GM04504 (cell line): Measurements from ENCODE around the gene TMEM82.

Experiments used
- DNase-seq: peaks from one replicate; pipeline ENCODE4 v3.0.0-alpha.2; 2012; ENCODE audit warnings: low read depth

Gene TMEM82

GRCh38 chr1:15736038-15736891, 6.0 kb upstream of the TMEM82 start, which contains the start of gene SLC25A34:
SLC25A34 (plus strand) TSS chr1:15736258; CDS start chr1:15736486, 228 bp downstream.
- no peak for DNase-seq

DNA sequence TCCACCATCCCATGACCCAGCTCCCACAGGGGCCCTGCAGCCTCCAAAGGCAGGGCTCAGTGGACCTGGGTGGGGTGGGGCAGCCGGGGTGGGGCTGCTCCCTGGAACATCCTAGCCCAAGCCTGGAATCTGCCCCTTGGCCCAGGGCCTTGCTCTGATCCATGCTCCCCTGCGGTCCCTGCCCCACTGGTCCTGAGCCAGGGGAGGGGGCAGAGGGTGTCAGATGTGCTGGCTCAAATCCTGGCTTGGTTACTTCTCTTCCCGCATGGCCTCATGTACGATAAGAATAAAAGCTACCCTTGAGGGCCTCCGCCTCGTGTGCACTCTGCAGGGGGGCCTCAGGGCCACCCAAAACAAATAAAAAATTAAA, 5.4 kb upstream of the TMEM82 start:
- no peak for DNase-seq

DNA sequence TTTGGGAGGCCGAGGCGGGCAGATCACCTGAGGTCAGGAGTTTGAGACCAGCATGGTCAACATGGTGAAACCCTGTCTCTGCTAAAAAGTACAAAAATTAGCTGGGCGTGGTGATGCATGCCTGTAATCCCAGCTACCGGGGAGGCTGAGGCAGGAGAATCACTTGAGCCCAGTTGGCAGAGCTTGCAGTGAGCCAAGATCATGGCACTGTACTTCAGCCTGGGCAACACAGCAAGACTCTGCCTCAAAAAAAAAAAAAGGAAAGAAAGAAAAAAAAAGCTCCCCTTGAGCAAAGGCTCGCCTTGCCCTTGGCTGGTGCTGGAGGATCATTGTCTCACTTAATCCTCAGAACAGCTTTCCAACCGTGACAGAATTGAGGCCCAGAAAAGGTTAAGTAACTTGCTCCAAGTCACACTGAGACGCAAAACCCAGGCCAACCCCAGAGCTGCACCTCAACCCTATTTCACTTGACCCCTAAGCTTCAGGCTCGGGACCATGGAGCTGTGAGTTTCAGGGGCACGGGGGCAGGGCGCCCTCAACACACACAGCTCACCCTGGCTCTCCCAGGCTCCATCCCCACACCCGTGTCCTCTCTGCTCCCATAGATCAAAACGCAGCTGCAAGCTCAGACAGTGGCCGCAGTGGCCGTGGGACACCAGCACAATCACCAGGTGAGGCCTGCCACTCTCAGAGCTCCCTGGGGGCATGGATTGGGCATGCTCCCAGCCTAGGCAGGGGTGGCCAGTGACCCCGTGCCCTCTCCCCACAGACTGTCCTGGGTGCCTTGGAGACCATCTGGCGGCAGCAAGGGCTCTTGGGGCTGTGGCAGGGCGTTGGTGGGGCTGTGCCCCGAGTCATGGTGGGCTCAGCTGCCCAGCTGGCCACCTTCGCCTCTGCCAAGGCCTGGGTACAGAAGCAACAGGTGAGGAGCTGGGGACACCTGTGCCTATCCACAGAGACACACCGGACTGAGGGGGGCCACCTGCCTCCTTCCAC, 4.7 kb upstream of the TMEM82 start:
- DNase-seq = no peak

- no peak for DNase-seq
These were observed 3.7 kb upstream of the TMEM82 start for GRCh38 chr1:15738416-15739113.

GRCh38 chr1:15739259-15739658, 3.0 kb upstream of the TMEM82 start:
- DNase-seq = no peak

- DNase-seq = no peak
These were observed 2.6 kb upstream of the TMEM82 start for GRCh38 chr1:15739745-15740144.

- DNase-seq = no peak
These were observed 1.1 kb upstream of the TMEM82 start for GRCh38 chr1:15740924-15741850.

DNA sequence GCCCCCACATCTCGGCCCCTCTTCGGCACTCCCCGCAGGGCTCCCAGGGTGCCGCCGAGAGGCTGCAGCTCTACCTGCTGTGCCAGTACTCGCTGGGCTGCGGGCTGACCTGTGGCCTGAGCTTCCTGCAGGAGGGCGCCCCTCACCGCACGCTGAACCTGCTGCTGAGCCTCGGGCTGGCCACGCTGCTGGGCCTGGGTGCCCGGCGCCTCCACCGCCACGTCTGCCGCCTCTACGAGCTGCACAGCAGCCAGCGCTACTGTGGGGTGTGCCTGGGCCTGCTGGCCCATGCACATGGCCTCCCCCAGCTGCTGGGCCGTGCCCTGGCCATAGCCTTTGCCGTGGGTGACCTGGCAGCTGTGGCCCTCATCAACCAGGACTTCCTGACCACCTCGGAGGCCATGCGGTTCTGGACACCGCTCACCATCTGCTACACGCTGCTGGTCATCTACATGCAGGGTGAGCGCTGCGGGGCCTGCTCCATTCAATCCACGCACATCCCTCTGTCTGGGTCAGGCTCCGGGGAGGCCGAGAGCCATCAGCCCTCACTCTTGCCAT, 1.9 kb downstream of the TMEM82 start:
- DNase-seq = no peak

- no peak for DNase-seq
These were observed 5.1 kb downstream of the TMEM82 start for GRCh38 chr1:15747378-15747777.

GRCh38 chr1:15748264-15748663, 6.0 kb downstream of the TMEM82 start:
- no peak for DNase-seq

- no peak for DNase-seq
These were observed 6.5 kb downstream of the TMEM82 start for GRCh38 chr1:15748690-15749398.

DNA sequence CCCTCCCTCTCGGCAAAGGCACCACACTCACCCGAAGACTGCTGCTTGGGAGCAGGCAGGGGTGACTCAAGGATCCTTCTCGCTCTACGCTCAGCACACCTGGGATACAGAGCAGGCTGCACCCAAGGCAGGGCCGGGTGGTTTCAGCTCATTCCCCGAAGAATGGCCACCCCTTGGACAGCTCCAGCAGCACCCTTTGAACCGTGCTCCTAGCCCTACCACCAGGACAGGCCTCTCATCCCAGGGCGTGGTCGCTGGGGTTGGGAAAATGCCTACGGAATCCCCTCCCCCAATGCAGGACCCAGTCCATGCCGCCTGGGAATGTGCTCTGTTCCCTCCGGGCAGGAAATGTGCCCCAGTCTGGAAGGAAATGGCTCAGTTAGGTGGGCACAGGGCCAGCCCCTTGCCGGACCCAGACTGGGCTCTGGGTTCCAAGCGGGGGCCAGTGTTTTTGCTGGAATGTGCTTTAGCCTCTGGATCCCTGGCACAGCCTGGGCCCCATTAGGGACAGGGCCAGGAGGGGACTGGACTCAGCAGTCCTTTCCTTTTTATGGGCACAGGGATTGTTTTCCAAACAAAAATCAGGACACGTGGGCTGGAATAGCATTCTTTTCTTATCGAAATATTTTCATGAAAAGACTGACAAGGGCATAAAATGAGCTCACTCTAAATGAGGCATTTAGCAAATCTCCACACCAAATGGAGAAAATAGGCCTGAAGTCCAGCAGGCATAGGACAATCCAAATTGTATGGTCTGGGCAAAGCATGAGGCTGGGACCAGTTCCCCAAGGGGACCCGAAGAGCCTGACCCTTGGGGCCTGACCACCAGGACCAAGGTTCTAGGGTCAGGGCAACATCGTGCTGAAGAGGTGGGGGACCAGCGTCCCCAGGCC, 7.3 kb downstream of the TMEM82 start:
- DNase-seq = no peak

DNA sequence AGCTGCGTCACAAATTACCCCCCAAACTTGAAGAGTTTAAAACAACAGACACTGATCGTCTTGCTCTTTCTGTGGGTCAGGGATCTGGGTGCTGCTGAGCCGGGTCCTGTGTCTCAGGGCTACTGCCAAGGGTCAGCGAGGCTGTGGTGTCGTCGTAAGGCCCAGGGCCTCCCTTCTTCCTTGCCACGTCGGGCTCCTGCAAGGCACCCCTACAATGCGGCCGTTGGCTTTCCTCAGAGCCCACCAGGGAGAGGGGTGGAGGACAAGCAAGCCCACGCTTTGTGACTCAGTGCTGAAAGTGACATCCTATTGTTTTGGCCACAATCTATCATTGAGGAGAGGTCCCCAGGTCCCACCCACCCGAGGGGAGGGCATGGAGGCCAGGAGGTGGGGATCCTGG, 8.6 kb downstream of the TMEM82 start:
- DNase-seq = no peak

DNA sequence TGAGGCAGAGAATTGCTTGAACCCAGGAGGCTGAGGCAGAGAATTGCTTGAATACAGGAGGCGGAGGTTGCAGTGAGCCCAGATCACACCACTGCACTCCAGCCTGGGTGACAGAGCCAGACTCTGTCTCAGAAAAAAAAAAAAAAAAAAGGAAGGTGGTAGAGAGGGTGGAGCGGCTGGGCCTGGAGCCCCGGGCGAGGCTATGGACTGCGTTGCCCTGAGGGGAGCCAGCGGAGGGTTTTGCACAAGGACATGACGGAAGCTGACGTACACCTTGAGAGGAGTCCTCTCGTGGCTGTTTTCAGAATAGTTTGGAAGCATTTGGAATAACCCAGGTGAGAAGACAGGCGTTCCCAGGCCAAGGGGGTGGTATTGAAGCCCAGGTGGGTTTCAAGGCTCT, 9.4 kb downstream of the TMEM82 start:
- DNase-seq = no peak

DNA sequence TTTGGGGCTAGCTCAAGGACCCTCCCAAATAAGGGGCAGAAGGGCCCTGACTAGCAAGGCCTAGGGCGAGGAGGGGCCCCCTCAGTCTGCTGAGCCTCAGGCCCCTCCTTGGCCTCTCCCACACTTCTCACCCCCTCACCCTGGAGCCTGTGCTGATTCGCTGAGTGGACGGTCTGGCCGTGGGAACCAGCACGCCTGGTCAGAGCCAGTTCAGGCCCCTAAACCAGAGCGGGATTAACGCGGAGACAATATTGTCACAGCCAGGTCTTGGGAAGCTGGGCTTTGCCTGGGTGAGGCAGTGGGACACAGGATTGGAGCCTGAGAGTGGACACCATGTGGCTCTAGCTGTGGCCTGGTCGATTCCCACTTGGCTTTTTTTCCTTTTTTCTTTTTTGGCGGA, 11.5 kb downstream of the TMEM82 start:
- DNase-seq = no peak

DNA sequence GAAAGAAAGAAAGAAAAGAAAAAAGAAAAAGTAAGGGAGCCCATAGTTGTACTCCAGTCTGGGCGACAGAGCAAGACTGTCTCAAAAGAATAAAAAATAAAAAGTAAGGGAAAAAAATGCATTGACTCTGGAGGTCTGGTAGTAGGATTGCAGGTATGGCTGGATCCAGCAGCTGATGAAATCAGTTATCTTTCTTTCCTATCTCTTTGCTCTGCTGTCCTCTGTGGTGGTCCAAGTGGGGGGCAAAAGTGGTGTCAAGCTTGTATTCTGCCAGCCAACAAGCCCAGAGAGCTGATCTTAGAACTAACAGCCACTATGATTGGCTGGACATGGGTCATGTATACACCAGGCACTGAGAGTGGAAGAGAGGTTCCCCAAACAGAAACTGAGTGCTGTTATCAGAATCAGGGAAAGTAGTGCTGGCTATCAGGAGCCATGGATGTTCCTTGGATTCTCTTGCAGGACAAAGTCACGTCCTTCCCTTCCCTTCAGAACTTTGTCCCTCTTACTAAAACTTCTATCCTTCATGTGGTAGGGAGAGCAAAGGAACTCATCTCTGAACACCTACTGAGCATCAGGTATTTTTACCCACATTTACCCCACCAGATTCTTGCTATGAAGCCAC, 12.8 kb downstream of the TMEM82 start:
- DNase-seq = no peak

GRCh38 chr1:15755646-15756040, 13.3 kb downstream of the TMEM82 start:
- no peak for DNase-seq

DNA sequence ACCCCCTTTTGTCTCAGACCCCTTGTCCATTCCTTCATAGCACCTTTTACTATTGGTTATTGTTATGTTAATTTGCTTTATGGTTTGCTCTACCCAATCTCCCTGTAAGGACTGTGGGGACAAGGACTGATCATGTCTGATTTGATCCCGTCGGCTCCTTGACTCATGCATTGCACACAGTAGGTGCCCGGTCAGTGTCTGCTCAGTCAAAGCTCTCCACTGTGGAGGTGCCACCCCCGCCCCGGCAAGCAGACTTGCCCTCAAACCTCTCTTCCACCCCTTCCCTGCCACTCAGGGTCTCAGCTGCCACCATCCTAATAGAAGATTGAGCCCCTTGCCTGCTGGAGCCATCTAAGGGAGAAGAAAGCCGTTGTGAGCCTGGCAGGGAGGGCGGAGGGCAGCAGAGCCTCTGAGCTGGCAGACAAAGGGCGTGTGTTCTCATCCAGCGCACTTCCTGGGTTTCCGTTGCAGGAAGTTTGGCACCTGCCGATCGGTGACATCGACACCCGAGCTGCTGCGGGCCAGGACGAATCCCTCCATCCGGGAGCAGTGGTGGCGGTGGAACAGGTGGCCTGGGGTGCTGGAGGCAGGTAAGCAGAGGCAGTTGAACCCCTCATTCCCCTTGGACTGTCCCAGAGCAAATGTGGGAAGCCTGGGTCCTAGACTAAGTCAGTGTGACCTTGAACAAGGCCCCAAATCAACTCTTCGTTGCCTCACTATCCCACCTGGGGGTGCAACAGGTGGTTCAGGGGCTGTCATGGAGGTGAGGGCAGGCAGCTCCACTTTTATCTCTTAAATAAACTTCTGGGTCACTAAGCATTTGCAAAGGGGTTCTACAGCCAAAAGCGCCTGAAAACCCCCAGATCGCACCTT, 14.1 kb downstream of the TMEM82 start:
- DNase-seq = no peak
